ENCODE results near the gene POLR3H.

POLR3H gene

GRCh38 chr22:41488076-41488475 is 56.2 kb downstream of the POLR3H start:
- H3K27ac Mint-ChIP-seq = no peak overlapping the region
- H3K27me3 Mint-ChIP-seq = no peaks in the 10 kb centered on the region
- H3K4me1 Mint-ChIP-seq (ENCODE audit: low read depth in 2 of 2) = peaks cover 34 to 46% of the 10 kb centered on the region in 2 donors
- peaks cover 20% of the 10 kb centered on the region for H3K36me3 Mint-ChIP-seq (ENCODE audit: insufficient read depth)
- H3K9me3 Mint-ChIP-seq = no peaks in the 10 kb centered on the region
- ATAC-seq (replicated peaks) = no peak
- no peak for DNase-seq
- H3K4me3 Mint-ChIP-seq = no peak overlapping the region

- H3K4me3 Mint-ChIP-seq = no peak overlapping the region
- peaks cover 19% of the 10 kb centered on the region for H3K36me3 Mint-ChIP-seq (ENCODE audit: insufficient read depth)
- H3K27ac Mint-ChIP-seq = no peak overlapping the region
- no peaks in the 10 kb centered on the region for H3K9me3 Mint-ChIP-seq
- DNase-seq (no peak), ATAC-seq (replicated peaks) (no peak)
- H3K4me1 Mint-ChIP-seq (ENCODE audit: low read depth in 2 of 2) = peaks cover 40 to 54% of the 10 kb centered on the region in 2 donors
- H3K27me3 Mint-ChIP-seq = no peaks in the 10 kb centered on the region
Measured at GRCh38 chr22:41487037-41487935, 57.0 kb downstream of the POLR3H start.

GRCh38 chr22:41485033-41485432 is 59.2 kb downstream of the POLR3H start:
- Mint-ChIP-seq H3K4me1 (ENCODE audit: low read depth in 2 of 2) (peaks cover 46 to 66% of the 10 kb centered on the region in 2 donors), H3K27me3 (no peaks in the 10 kb centered on the region), H3K9me3 (no peaks in the 10 kb centered on the region), H3K27ac (no peak overlapping the region), H3K36me3 (ENCODE audit: insufficient read depth) (peaks cover 15% of the 10 kb centered on the region), H3K4me3 (peak overlapping the region in 1 of 2 donors; percentile 10)
- ATAC-seq (replicated peaks) (no peak), DNase-seq (no peak)

- Mint-ChIP-seq H3K9me3 (no peaks in the 10 kb centered on the region), H3K4me3 (no peak overlapping the region), H3K36me3 (ENCODE audit: insufficient read depth) (peaks cover 26% of the 10 kb centered on the region), H3K4me1 (ENCODE audit: low read depth in 2 of 2) (peaks cover 37 to 55% of the 10 kb centered on the region in 2 donors), H3K27me3 (no peaks in the 10 kb centered on the region), H3K27ac (peak overlapping the region; percentile 13 to 75)
- DNase-seq (no peak), ATAC-seq (replicated peaks) (no peak)
Measured at GRCh38 chr22:41482319-41482935, 61.8 kb downstream of the POLR3H start.

GRCh38 chr22:41481925-41482318 is 62.3 kb downstream of the POLR3H start:
- Mint-ChIP-seq H3K27me3 (no peaks in the 10 kb centered on the region), H3K27ac (peak overlapping the region in 1 of 2 donors; percentile 13), H3K9me3 (no peaks in the 10 kb centered on the region), H3K36me3 (ENCODE audit: insufficient read depth) (peaks cover 24% of the 10 kb centered on the region), H3K4me3 (no peak overlapping the region), H3K4me1 (ENCODE audit: low read depth in 2 of 2) (peaks cover 34 to 50% of the 10 kb centered on the region in 2 donors)
- ATAC-seq (replicated peaks) = no peak
- DNase-seq = no peak

- Mint-ChIP-seq H3K4me3 (no peak overlapping the region), H3K9me3 (no peaks in the 10 kb centered on the region), H3K27ac (no peak overlapping the region), H3K27me3 (no peaks in the 10 kb centered on the region), H3K36me3 (ENCODE audit: insufficient read depth) (peaks cover 25% of the 10 kb centered on the region), H3K4me1 (ENCODE audit: low read depth in 2 of 2) (peaks cover 32 to 46% of the 10 kb centered on the region in 2 donors)
- ATAC-seq (replicated peaks) (no peak), DNase-seq (no peak)
Measured at GRCh38 chr22:41481131-41481830, 63.0 kb downstream of the POLR3H start.

- no peak overlapping the region for H3K4me3 Mint-ChIP-seq
- H3K36me3 Mint-ChIP-seq (ENCODE audit: insufficient read depth) = peaks cover 27% of the 10 kb centered on the region
- no peaks in the 10 kb centered on the region for H3K27me3 Mint-ChIP-seq
- no peak overlapping the region for H3K27ac Mint-ChIP-seq
- H3K9me3 Mint-ChIP-seq = no peaks in the 10 kb centered on the region
- ATAC-seq (replicated peaks) (no peak), DNase-seq (no peak)
- peaks cover 29 to 42% of the 10 kb centered on the region in 2 donors for H3K4me1 Mint-ChIP-seq (ENCODE audit: low read depth in 2 of 2)
Measured at GRCh38 chr22:41480397-41480735, 63.9 kb downstream of the POLR3H start.

GRCh38 chr22:41479671-41480396 is 64.4 kb downstream of the POLR3H start:
- Mint-ChIP-seq H3K9me3 (no peaks in the 10 kb centered on the region), H3K4me1 (ENCODE audit: low read depth in 2 of 2) (peaks cover 30 to 42% of the 10 kb centered on the region in 2 donors), H3K4me3 (no peak overlapping the region), H3K36me3 (ENCODE audit: insufficient read depth) (peaks cover 26% of the 10 kb centered on the region), H3K27ac (no peak overlapping the region), H3K27me3 (no peaks in the 10 kb centered on the region)
- ATAC-seq (replicated peaks) (no peak), DNase-seq (no peak)

- ATAC-seq (replicated peaks) = no peak
- no peak overlapping the region for H3K4me3 Mint-ChIP-seq
- H3K9me3 Mint-ChIP-seq = no peaks in the 10 kb centered on the region
- H3K27ac Mint-ChIP-seq = peak overlapping the region in 1 of 2 donors; percentile 38
- no peak for DNase-seq
- H3K36me3 Mint-ChIP-seq (ENCODE audit: insufficient read depth) = peaks cover 32% of the 10 kb centered on the region
- peaks cover 28 to 40% of the 10 kb centered on the region in 2 donors for H3K4me1 Mint-ChIP-seq (ENCODE audit: low read depth in 2 of 2)
- no peaks in the 10 kb centered on the region for H3K27me3 Mint-ChIP-seq
Measured at GRCh38 chr22:41478891-41479521, 65.3 kb downstream of the POLR3H start.

- DNase-seq = no peak
- no peaks in the 10 kb centered on the region for H3K27me3 Mint-ChIP-seq
- no peaks in the 10 kb centered on the region for H3K9me3 Mint-ChIP-seq
- no peak overlapping the region for H3K4me3 Mint-ChIP-seq
- no peak for ATAC-seq (replicated peaks)
- H3K27ac Mint-ChIP-seq = peak overlapping the region in 1 of 2 donors; percentile 38
- peaks cover 32% of the 10 kb centered on the region for H3K36me3 Mint-ChIP-seq (ENCODE audit: insufficient read depth)
- peaks cover 30 to 42% of the 10 kb centered on the region in 2 donors for H3K4me1 Mint-ChIP-seq (ENCODE audit: low read depth in 2 of 2)
Measured at GRCh38 chr22:41478473-41478872, 65.8 kb downstream of the POLR3H start.
